22Rv1 (cell line): ENCODE data around the gene ATCAY.

ENCODE experiments used
- ZFX ChIP-seq: fragments of 450-650 bp; IDR thresholded peaks from 2 replicates; pipeline ENCODE4 v1.6.1; 2017; ENCODE audit warnings: antibody characterized with exemption, borderline replicate concordance
- TF ChIP-seq, protein P1 (sequence below): fragments of 450-650 bp; IDR thresholded peaks from 2 replicates; pipeline ENCODE4 v1.5.1; 2017; ENCODE audit warnings: mild to moderate bottlenecking

DNA sequence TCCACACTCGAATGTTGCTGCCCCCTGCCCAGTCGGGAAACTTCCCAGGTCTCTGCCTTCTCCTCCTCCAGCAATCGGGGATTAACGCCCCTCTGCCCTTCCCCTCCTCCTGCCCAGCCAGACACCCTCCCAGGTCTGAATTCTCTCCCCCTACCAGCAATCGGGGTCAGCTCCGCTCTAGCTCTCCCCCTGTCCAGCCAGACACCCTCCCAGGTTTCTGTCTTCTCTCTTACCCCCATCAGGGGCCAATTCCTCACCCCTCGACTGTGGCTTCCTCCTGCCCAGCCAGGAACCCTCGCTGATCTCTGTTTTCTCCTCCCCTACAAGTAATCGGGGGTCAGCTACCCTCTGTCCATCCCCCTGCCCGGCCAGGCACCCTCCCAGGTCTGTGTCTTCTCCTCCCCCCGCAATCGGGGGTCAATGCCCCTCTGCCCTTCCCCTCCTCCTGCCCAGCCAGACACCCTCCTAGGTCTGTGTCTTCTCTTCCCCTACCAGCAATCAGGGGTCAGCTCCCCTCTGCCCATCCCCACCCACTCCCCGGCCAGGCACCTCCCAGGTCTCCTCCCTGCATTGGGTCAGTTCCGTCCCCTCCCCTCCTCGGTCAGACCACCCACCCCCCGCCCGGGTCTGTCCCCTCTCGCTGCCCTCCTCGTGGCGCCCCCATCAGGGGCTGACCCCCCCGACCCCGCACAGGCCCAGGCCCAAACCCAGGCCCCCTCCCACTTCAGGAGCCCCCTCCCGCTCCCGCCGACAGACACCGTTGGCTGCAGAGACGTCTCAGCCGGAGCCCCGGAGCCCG lies 12.3 kb upstream of the ATCAY start:
- TF ChIP-seq, protein P1, sequence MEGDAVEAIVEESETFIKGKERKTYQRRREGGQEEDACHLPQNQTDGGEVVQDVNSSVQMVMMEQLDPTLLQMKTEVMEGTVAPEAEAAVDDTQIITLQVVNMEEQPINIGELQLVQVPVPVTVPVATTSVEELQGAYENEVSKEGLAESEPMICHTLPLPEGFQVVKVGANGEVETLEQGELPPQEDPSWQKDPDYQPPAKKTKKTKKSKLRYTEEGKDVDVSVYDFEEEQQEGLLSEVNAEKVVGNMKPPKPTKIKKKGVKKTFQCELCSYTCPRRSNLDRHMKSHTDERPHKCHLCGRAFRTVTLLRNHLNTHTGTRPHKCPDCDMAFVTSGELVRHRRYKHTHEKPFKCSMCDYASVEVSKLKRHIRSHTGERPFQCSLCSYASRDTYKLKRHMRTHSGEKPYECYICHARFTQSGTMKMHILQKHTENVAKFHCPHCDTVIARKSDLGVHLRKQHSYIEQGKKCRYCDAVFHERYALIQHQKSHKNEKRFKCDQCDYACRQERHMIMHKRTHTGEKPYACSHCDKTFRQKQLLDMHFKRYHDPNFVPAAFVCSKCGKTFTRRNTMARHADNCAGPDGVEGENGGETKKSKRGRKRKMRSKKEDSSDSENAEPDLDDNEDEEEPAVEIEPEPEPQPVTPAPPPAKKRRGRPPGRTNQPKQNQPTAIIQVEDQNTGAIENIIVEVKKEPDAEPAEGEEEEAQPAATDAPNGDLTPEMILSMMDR: no peak
- no peak for TF ChIP-seq ZFX
